HEK293T (cell line): Measurements from ENCODE around the gene CMTM7.

ENCODE experiments used
- ELF4 ChIP-seq: fragments of 450-650 bp; IDR thresholded peaks from 2 replicates; pipeline ENCODE4 v1.6.1; 2017; ENCODE audit warnings: antibody characterized with exemption
- FOXK2 ChIP-seq: fragments of 450-650 bp; IDR thresholded peaks from 2 replicates; pipeline ENCODE4 v1.6.1; 2016; ENCODE audit warnings: mild to moderate bottlenecking
- SP1 ChIP-seq: fragments of 450-650 bp; IDR thresholded peaks from 2 replicates; pipeline ENCODE4 v1.6.1; 2017
- SUZ12 ChIP-seq: fragments of 450-650 bp; IDR thresholded peaks from 2 replicates; pipeline ENCODE4 v1.6.1; 2016; ENCODE audit warnings: mild to moderate bottlenecking

DNA sequence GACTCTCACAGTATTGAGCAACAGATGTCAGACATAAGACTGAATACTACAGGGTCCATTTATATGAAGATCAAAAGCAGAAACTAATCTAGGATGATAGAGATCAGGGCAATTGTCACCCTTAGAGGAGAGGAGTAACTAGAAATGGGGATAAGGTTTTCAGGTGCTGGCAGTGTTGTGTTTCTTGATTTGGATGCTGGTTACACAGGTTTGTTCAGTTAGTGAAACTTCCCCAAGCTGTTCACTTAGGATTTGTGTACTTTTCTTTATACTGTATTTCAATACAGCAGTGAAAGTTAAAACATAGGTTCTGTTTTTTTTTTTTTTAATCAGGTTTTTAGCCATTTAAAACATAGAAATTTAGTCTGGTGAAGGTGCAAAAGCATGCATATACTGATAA lies 39.1 kb upstream of the CMTM7 start:
- TF ChIP-seq FOXK2 (no peak), SP1 (no peak), SUZ12 (no peak), ELF4 (no peak)
